Hepatocyte (in vitro differentiated cells): ENCODE data around the gene BRD3OS. TPM values are rescaled to one million over a fixed set of nuclear protein-coding genes. Genes with fewer than 3 reads are reported as not detected.

Source experiments
- DNase-seq: peaks from one replicate; pipeline ENCODE4 v3.0.0-alpha.2; 2016; ENCODE audit warnings: low spot score
- H2AFZ ChIP-seq: fragments of 200-600 bp; sonication (generic); 2 replicates; pipeline ENCODE4 v1.6.0; 2016; ENCODE audit warnings: antibody characterized with exemption, mild to moderate bottlenecking
- H3K27ac ChIP-seq: fragments of 200-600 bp; sonication (generic); 2 replicates; pipeline ENCODE4 v1.5.1; 2016; ENCODE audit warnings: mild to moderate bottlenecking
- H3K27me3 ChIP-seq: fragments of 200-600 bp; sonication (generic); 2 replicates; pipeline ENCODE4 v1.6.1; 2016
- H3K36me3 ChIP-seq: fragments of 200-600 bp; sonication (generic); replicated peaks from 2 replicates; pipeline ENCODE4 v1.5.1; 2016; ENCODE audit warnings: low read depth; ENCODE audit not compliant: insufficient read depth
- H3K4me1 ChIP-seq: fragments of 200-600 bp; sonication (generic); 2 replicates; pipeline ENCODE4 v1.5.1; 2016; ENCODE audit warnings: mild to moderate bottlenecking, moderate library complexity; ENCODE audit not compliant: insufficient read depth
- H3K4me2 ChIP-seq: fragments of 200-600 bp; sonication (generic); 2 replicates; pipeline ENCODE4 v1.6.0; 2016
- H3K4me3 ChIP-seq: fragments of 200-600 bp; sonication (generic); 2 replicates; pipeline ENCODE4 v1.5.1; 2016; ENCODE audit warnings: mild to moderate bottlenecking
- H3K79me2 ChIP-seq: fragments of 200-600 bp; sonication (generic); 2 replicates; pipeline ENCODE4 v1.6.0; 2017; ENCODE audit warnings: mild to moderate bottlenecking
- H3K9me2 ChIP-seq: fragments of 200-600 bp; sonication (generic); replicated peaks from 2 replicates; pipeline ENCODE4 v1.6.0; 2017; ENCODE audit warnings: mild to moderate bottlenecking; ENCODE audit not compliant: insufficient read depth
- H3K9me3 ChIP-seq: fragments of 200-600 bp; sonication (generic); 2 replicates; pipeline ENCODE4 v1.5.1; 2016; ENCODE audit warnings: low read depth, mild to moderate bottlenecking
- H4K20me1 ChIP-seq: fragments of 200-600 bp; sonication (generic); 2 replicates; pipeline ENCODE4 v1.6.0; 2016; ENCODE audit warnings: mild to moderate bottlenecking; ENCODE audit not compliant: insufficient read depth, poor library complexity, severe bottlenecking
- CTCF ChIP-seq: fragments of 200-600 bp; sonication (generic); IDR thresholded peaks from 2 replicates; pipeline ENCODE4 v1.5.1; 2016; ENCODE audit warnings: antibody characterized with exemption, mild to moderate bottlenecking; ENCODE audit not compliant: poor library complexity
- EZH2 ChIP-seq: fragments of 200-600 bp; sonication (generic); IDR thresholded peaks from 2 replicates; pipeline ENCODE4 v1.6.1; 2016; ENCODE audit warnings: antibody characterized with exemption, mild to moderate bottlenecking, borderline replicate concordance
- EZH2phosphoT487 ChIP-seq: fragments of 200-600 bp; sonication (generic); IDR thresholded peaks from one replicate; pipeline ENCODE4 v1.6.1; 2018; ENCODE audit warnings: antibody characterized with exemption, mild to moderate bottlenecking, low read depth, moderate library complexity; ENCODE audit not compliant: unreplicated experiment, severe bottlenecking
- WGBS: methylation state at CpG from one replicate; pipeline ENCODE4 v1.1.6; 2016; ENCODE audit warnings: low lambda C conversion rate; ENCODE audit errors: missing lambda C conversion rate; 5-methylcytosine and 5-hydroxymethylcytosine counted together
- polyA plus RNA-seq: library from polyadenylated mRNA; unstranded; fragments of >200 nt; fragmentation: Nextera tagmentation; extraction: Ambion mirVana; gene quantifications from 2 replicates; pipeline ENCODE4 v1.2.1, GENCODE V29; 2016
- total RNA-seq: library from RNA; depleted of rRNA; stranded (reverse); fragments of >200 nt; gene quantifications from 2 replicates; pipeline ENCODE4 v1.2.3, GENCODE V29; 2014

Gene BRD3OS
- total and polyA plus RNA-seq, 2 experiments from 2014 or later: 13.4 to 14.9 TPM

DNA sequence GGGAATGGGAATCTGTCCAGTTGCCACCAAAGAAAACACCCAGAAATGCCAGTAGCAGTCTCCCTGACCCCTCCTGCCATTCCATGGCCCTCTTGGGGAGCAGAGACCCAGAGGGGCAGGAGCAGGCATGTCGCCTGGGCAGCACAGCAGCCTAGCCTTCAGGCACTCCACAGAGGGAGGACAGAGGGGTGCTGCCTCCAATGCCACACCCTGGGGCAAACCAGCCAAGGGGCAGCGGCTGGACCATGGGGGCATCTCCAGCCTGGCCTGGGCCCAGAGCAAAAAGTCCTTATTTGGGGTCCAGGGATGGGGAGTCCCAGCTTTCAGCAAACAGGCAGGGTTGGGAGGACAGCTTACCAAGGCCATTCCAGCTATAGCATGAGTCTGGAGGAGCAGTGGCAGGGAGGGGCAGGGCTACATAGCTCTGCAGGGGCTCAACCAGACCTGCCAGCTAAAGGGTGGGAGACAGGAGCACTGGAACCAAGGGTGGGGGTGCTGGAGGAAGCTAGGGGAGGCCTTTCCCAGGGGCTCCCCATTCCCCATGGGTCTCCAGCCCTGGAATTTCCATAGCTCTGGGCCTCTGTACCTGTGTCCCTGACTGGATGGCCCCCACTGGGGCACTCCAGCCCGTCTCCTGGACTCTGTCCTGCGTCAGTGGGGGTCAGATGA, 35.9 kb downstream of the BRD3OS start:
- H3K79me2 ChIP-seq: peaks cover 100% of the 10 kb centered on the region
- no peak overlapping the region for H3K4me2 ChIP-seq
- H3K36me3 ChIP-seq: no peaks in the 10 kb centered on the region
- no peaks in the 10 kb centered on the region for H3K9me2 ChIP-seq
- H3K4me1 ChIP-seq: peaks cover 46% of the 10 kb centered on the region
- no peak overlapping the region for H2AFZ ChIP-seq
- no peak overlapping the region for H3K4me3 ChIP-seq
- H4K20me1 ChIP-seq: peaks cover 98% of the 10 kb centered on the region
- no peak for DNase-seq
- TF ChIP-seq CTCF (no peak), EZH2 (no peak), EZH2phosphoT487 (no peak)
- H3K9me3 ChIP-seq: no peaks in the 10 kb centered on the region
- no peak overlapping the region for H3K27ac ChIP-seq
- WGBS: 90% methylated on average over 4 of the region's 4 CpGs
- H3K27me3 ChIP-seq: no peaks in the 10 kb centered on the region

GRCh38 chr9:134061688-134062371, 36.5 kb downstream of the BRD3OS start:
- H2AFZ ChIP-seq: no peak overlapping the region
- H3K4me1 ChIP-seq: peaks cover 40% of the 10 kb centered on the region
- no peaks in the 10 kb centered on the region for H3K36me3 ChIP-seq
- H3K27me3 ChIP-seq: no peaks in the 10 kb centered on the region
- DNase-seq: peak; percentile 21
- peaks cover 96% of the 10 kb centered on the region for H4K20me1 ChIP-seq
- peaks cover 100% of the 10 kb centered on the region for H3K79me2 ChIP-seq
- H3K27ac ChIP-seq: no peak overlapping the region
- H3K9me3 ChIP-seq: no peaks in the 10 kb centered on the region
- H3K4me3 ChIP-seq: no peak overlapping the region
- H3K9me2 ChIP-seq: no peaks in the 10 kb centered on the region
- 90% methylated on average over 22 of the region's 22 CpGs for WGBS
- TF ChIP-seq CTCF (no peak), EZH2 (no peak), EZH2phosphoT487 (no peak)
- H3K4me2 ChIP-seq: no peak overlapping the region

GRCh38 chr9:134062461-134063087, 37.3 kb downstream of the BRD3OS start:
- no peaks in the 10 kb centered on the region for H3K9me3 ChIP-seq
- TF ChIP-seq EZH2 (no peak), EZH2phosphoT487 (no peak), CTCF (no peak)
- H2AFZ ChIP-seq: no peak overlapping the region
- peaks cover 32% of the 10 kb centered on the region for H3K4me1 ChIP-seq
- H3K36me3 ChIP-seq: no peaks in the 10 kb centered on the region
- H3K27ac ChIP-seq: no peak overlapping the region
- no peaks in the 10 kb centered on the region for H3K9me2 ChIP-seq
- H3K27me3 ChIP-seq: no peaks in the 10 kb centered on the region
- H4K20me1 ChIP-seq: peaks cover 92% of the 10 kb centered on the region
- no peak overlapping the region for H3K4me3 ChIP-seq
- WGBS: 89% methylated on average over 22 of the region's 22 CpGs
- H3K4me2 ChIP-seq: no peak overlapping the region
- no peak for DNase-seq
- H3K79me2 ChIP-seq: peaks cover 96% of the 10 kb centered on the region
